ENCODE measurements around the gene BIRC6. TPM values are rescaled to one million over a fixed set of nuclear protein-coding genes. Genes with fewer than 3 reads are reported as not detected.

BIRC6 gene
- total RNA-seq, 2 experiments from 2014 or later, result 81.2 to 125 TPM

DNA sequence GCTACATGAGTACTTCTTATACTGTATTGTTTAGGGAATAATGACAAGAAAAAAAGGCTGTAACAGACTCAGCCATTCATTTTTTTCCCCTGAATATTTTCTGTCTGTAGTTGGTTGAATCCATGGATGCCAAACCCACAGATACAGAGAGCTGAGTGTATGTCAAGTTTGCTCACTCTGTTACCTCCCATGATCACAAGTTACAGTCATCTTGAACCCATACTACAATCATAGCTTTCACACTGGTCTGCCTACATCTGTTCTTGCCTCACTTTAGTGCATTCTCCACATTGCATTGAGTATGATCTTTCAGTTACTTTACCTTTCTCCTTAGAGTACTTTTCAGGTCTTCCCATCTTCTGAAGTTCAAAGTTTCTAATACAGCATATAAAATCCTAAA, 94.0 kb downstream of the BIRC6 start:
- H3K4me3 ChIP-seq (ENCODE audit: low read depth, low read length, poor library complexity, severe bottlenecking), result no peak overlapping the region
- intact Hi-C loops (cut with micrococcal nuclease; ENCODE audit: unreplicated experiment), result no loop called here
- ChIA-PET CTCF (ENCODE audit: unreplicated experiment) (no interaction called here), POLR2A (interaction anchor here (0.7 kb wide), 1 partner anchor 17 kb away, joined by 3 read pairs; no protein-coding TSS in a partner anchor)
- no peak overlapping the region for H2AFZ ChIP-seq (ENCODE audit: low read length)
- H3K27ac ChIP-seq (ENCODE audit: low read depth, low read length, poor library complexity, severe bottlenecking), result no peak overlapping the region
- TF ChIP-seq EZH2phosphoT487 (IDR thresholded peaks at IDR 0.05; ENCODE audit: borderline replicate concordance, low read depth, low read length), result no peak
- TF ChIP-seq, protein P1, sequence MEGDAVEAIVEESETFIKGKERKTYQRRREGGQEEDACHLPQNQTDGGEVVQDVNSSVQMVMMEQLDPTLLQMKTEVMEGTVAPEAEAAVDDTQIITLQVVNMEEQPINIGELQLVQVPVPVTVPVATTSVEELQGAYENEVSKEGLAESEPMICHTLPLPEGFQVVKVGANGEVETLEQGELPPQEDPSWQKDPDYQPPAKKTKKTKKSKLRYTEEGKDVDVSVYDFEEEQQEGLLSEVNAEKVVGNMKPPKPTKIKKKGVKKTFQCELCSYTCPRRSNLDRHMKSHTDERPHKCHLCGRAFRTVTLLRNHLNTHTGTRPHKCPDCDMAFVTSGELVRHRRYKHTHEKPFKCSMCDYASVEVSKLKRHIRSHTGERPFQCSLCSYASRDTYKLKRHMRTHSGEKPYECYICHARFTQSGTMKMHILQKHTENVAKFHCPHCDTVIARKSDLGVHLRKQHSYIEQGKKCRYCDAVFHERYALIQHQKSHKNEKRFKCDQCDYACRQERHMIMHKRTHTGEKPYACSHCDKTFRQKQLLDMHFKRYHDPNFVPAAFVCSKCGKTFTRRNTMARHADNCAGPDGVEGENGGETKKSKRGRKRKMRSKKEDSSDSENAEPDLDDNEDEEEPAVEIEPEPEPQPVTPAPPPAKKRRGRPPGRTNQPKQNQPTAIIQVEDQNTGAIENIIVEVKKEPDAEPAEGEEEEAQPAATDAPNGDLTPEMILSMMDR (conservative IDR thresholded peaks at IDR 0.05; ENCODE audit: low read length), result no peak
- H3K79me2 ChIP-seq (ENCODE audit: insufficient read depth, low read depth, low read length), result no peaks in the 10 kb centered on the region
- H3K36me3 ChIP-seq (ENCODE audit: insufficient read depth, low read length), result peaks cover 67% of the 10 kb centered on the region
- no TSS peak for BruUV-seq (replicated peaks)
- no peak overlapping the region for H3K4me2 ChIP-seq (ENCODE audit: low read length)
- H3K4me1 ChIP-seq (ENCODE audit: insufficient read depth, low read length, poor library complexity, severe bottlenecking), result no peaks in the 10 kb centered on the region
- H3K9me2 ChIP-seq (ENCODE audit: insufficient read depth, low read length), result no peaks in the 10 kb centered on the region
- H3K9me3 ChIP-seq (ENCODE audit: low read length), result no peaks in the 10 kb centered on the region
- H4K20me1 ChIP-seq (ENCODE audit: insufficient read depth, low read length), result no peaks in the 10 kb centered on the region
- DNase-seq (ENCODE audit: low spot score), result no peak

DNA sequence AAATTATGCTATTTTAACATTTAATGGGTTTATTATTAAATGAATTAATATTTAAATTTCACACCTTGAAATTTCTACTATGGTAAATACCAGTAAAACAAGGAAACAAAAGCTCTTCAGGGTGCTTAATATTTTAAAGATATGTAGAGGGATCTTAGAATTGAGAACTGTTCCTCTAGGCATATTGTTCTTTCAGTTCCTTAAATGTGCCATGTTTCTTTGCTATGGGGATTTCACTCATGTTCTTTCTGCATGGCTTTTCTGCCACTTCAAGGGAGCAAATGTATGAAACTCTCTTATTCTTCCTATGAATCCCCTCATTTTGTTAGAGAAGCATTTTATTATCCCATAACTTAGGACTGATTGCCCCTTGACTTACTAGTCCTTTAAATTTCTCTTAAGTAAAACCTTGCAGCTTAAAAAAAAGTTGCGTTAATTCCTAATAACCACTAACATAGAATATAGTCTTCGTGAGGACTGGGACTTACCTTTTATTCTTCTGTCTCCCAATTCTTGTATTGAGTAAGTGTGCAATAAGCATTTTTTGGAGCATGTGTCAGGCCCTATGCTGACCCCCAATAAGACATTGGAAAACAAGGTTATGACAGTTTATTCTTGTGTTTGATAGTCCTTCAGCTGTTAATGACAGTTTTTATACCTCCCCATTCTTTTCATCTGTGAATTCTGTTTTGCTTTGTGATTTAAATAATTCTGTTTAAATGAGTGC, 95.7 kb downstream of the BIRC6 start:
- TF ChIP-seq, protein P1 (conservative IDR thresholded peaks at IDR 0.05; ENCODE audit: low read length), result no peak
- TF ChIP-seq EZH2phosphoT487 (IDR thresholded peaks at IDR 0.05; ENCODE audit: borderline replicate concordance, low read depth, low read length), result no peak
- BruUV-seq (replicated peaks), result no TSS peak
- Histone ChIP-seq H3K4me1 (ENCODE audit: insufficient read depth, low read length, poor library complexity, severe bottlenecking) (no peaks in the 10 kb centered on the region), H3K4me2 (ENCODE audit: low read length) (no peak overlapping the region), H3K79me2 (ENCODE audit: insufficient read depth, low read depth, low read length) (0 out of 2 replicates have a peak, but pooled peaks cover 4% of the 10 kb centered on the region), H2AFZ (ENCODE audit: low read length) (no peak overlapping the region), H3K4me3 (ENCODE audit: low read depth, low read length, poor library complexity, severe bottlenecking) (no peak overlapping the region), H3K27ac (ENCODE audit: low read depth, low read length, poor library complexity, severe bottlenecking) (no peak overlapping the region), H3K9me2 (ENCODE audit: insufficient read depth, low read length) (no peaks in the 10 kb centered on the region), H3K36me3 (ENCODE audit: insufficient read depth, low read length) (peaks cover 71% of the 10 kb centered on the region), H3K9me3 (ENCODE audit: low read length) (no peaks in the 10 kb centered on the region), H4K20me1 (ENCODE audit: insufficient read depth, low read length) (no peaks in the 10 kb centered on the region)
- ChIA-PET CTCF (ENCODE audit: unreplicated experiment) (no interaction called here), POLR2A (interaction anchor here (0.7 to 1.9 kb wide), 3 partner anchors 10 to 83 kb away, joined by 3 to 5 read pairs (median 4); no protein-coding TSS in a partner anchor)
- intact Hi-C loops (cut with micrococcal nuclease; ENCODE audit: unreplicated experiment), result no loop called here
- no peak for DNase-seq (ENCODE audit: low spot score)
